Measurements from ENCODE around the gene METTL8. TPM values are rescaled to one million over a fixed set of nuclear protein-coding genes. Genes with fewer than 3 reads are reported as not detected.

METTL8 gene
- total RNA-seq, 1 experiment from 2014 or later, result 34.4 TPM

GRCh38 chr2:171386627-171387026 is 47.2 kb downstream of the METTL8 start:
- Histone ChIP-seq H3K36me3 (ENCODE audit: control insufficient read depth in 1 of 2, insufficient read depth in 2 of 2, low read length in 2 of 2) (no peaks in the 10 kb centered on the region), H3K9ac (ENCODE audit: low read length) (no peak overlapping the region), H2AFZ (ENCODE audit: low read depth, low read length, poor library complexity, severe bottlenecking) (no peak overlapping the region), H3K4me2 (ENCODE audit: low read length) (no peak overlapping the region), H3K9me3 (ENCODE audit: control insufficient read depth in 1 of 2, insufficient read depth in 1 of 2, low read depth in 1 of 2, low read length in 2 of 2) (no peaks in the 10 kb centered on the region), H4K20me1 (ENCODE audit: insufficient read depth) (no peaks in the 10 kb centered on the region), H3K27me3 (ENCODE audit: insufficient read depth, low read length) (no peaks in the 10 kb centered on the region), H3K4me3 (replicated peaks in 1 of 2; ENCODE audit: low read depth in 1 of 2, low read length in 2 of 2) (no peak overlapping the region), H3K9me2 (ENCODE audit: insufficient read depth) (no peaks in the 10 kb centered on the region), H3K27ac (ENCODE audit: low read depth, low read length) (no peak overlapping the region), H3K4me1 (ENCODE audit: control insufficient read depth in 1 of 2, insufficient read depth in 2 of 2, low read length in 2 of 2) (peaks cover 0 to 4% of the 10 kb centered on the region in 2 experiments; a peak in 2 of 4 replicates), H3K79me2 (ENCODE audit: insufficient read depth, low read length) (peaks cover 23% of the 10 kb centered on the region)
- DNase-seq (ENCODE audit: low read depth, low spot score), result no peak
- RAD21 ChIA-PET (ENCODE audit: low non-redundant PET in 1 of 2, low total read pairs in 2 of 2, uncharacterized antibody in 2 of 2, unreplicated experiment in 2 of 2), result no interaction called here
- ATAC-seq, result no peak
- POLR2A ChIA-PET, result no interaction called here
- intact Hi-C loops (cut with micrococcal nuclease), result no loop called here
- CTCF ChIA-PET, result no interaction called here
- no TSS peak for BruUV-seq (replicated peaks)
- TF ChIP-seq CTCF (IDR thresholded peaks at IDR 0.05 in 2 of 3, conservative IDR thresholded peaks at IDR 0.05 in 1 of 3; ENCODE audit: borderline replicate concordance in 1 of 3, insufficient read depth in 1 of 3, low read depth in 2 of 3, low read length in 2 of 3) (no peak), YY1 (IDR thresholded peaks at IDR 0.05; ENCODE audit: extremely low read depth, insufficient replicate concordance, low read depth, low read length) (no peak), JUND (IDR thresholded peaks at IDR 0.05) (no peak), RAD21 (IDR thresholded peaks at IDR 0.05; ENCODE audit: low read depth) (no peak), EZH2 (IDR thresholded peaks at IDR 0.05) (no peak), SP1 (IDR thresholded peaks at IDR 0.05; ENCODE audit: low read depth) (no peak), EGR1 (IDR thresholded peaks at IDR 0.05; ENCODE audit: low read depth) (no peak), POLR2AphosphoS5 (IDR thresholded peaks at IDR 0.05; ENCODE audit: low read depth, low read length) (no peak), TCF7L2 (IDR thresholded peaks at IDR 0.05; ENCODE audit: borderline replicate concordance, extremely low read depth, insufficient read depth, insufficient read length) (no peak), SRF (IDR thresholded peaks at IDR 0.05; ENCODE audit: low read depth) (no peak), CEBPB (IDR thresholded peaks at IDR 0.05; ENCODE audit: low read depth) (no peak), EZH2phosphoT487 (IDR thresholded peaks at IDR 0.05; ENCODE audit: borderline replicate concordance) (no peak)
- TF ChIP-seq, protein P1, sequence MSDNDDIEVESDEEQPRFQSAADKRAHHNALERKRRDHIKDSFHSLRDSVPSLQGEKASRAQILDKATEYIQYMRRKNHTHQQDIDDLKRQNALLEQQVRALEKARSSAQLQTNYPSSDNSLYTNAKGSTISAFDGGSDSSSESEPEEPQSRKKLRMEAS (IDR thresholded peaks at IDR 0.05), result no peak

All from HCT116 (cell line).